Right forelimb (tissue), 1 donor: ENCODE data around the gene EFCAB12.
A peak's percentile ranks its signal among the peaks of the same experiment; 100 is the strongest.
"Not testable (repeated sequence)": the region's sequence is repeated elsewhere in the genome, so short reads cannot be mapped to it uniquely, and the experiment has no call there.

Source experiments
- DNase-seq: peaks from one replicate; pipeline ENCODE4 v3.0.0-alpha.2; 2018

The EFCAB12 gene

GRCh38 chr3:129391583-129391982 lies 36.9 kb downstream of the EFCAB12 start:
- not testable (repeated sequence) for DNase-seq

GRCh38 chr3:129389572-129389937 lies 38.9 kb downstream of the EFCAB12 start:
- no peak for DNase-seq

- DNase-seq, result not testable (repeated sequence)
These were observed 39.5 kb downstream of the EFCAB12 start for GRCh38 chr3:129388791-129389571.

- DNase-seq, result no peak
These were observed 40.9 kb downstream of the EFCAB12 start for GRCh38 chr3:129387487-129387886.

- DNase-seq, result no peak
These were observed 41.5 kb downstream of the EFCAB12 start for GRCh38 chr3:129386984-129387383.

GRCh38 chr3:129385507-129385906 lies 42.9 kb downstream of the EFCAB12 start:
- not testable (repeated sequence) for DNase-seq

GRCh38 chr3:129384594-129385323 lies 43.7 kb downstream of the EFCAB12 start:
- no peak for DNase-seq

- DNase-seq, result not testable (repeated sequence)
These were observed 44.3 kb downstream of the EFCAB12 start for GRCh38 chr3:129384103-129384502.

- DNase-seq, result peak; percentile 65
These were observed 45.1 kb downstream of the EFCAB12 start for GRCh38 chr3:129383292-129383860.

- no peak for DNase-seq
These were observed 46.1 kb downstream of the EFCAB12 start for GRCh38 chr3:129382366-129382765.

GRCh38 chr3:129379582-129380358 lies 48.7 kb downstream of the EFCAB12 start:
- DNase-seq, result no peak

- DNase-seq, result no peak
These were observed 49.5 kb downstream of the EFCAB12 start for GRCh38 chr3:129378949-129379348.

GRCh38 chr3:129377615-129378014 lies 50.8 kb downstream of the EFCAB12 start:
- no peak for DNase-seq

GRCh38 chr3:129375099-129375498 lies 53.3 kb downstream of the EFCAB12 start:
- no peak for DNase-seq

- no peak for DNase-seq
These were observed 57.2 kb downstream of the EFCAB12 start for GRCh38 chr3:129371041-129371826.

- no peak for DNase-seq
These were observed 58.0 kb downstream of the EFCAB12 start for GRCh38 chr3:129370248-129370964.

- no peak for DNase-seq
These were observed 58.7 kb downstream of the EFCAB12 start for GRCh38 chr3:129369711-129370110.

GRCh38 chr3:129367821-129368220 lies 60.6 kb downstream of the EFCAB12 start:
- no peak for DNase-seq

GRCh38 chr3:129366312-129366831 lies 62.1 kb downstream of the EFCAB12 start:
- no peak for DNase-seq

- peak; percentile 69 for DNase-seq
These were observed 62.9 kb downstream of the EFCAB12 start for GRCh38 chr3:129365296-129366136.
